NCI-H2196 (cell line): ENCODE measurements around the gene NELFCD.
"Not testable (repeated sequence)": the region's sequence is repeated elsewhere in the genome, so short reads cannot be mapped to it uniquely, and the experiment has no call there.

Experiments
- DNase-seq: peaks from one replicate; lab custom pipeline; 2025; ENCODE audit not compliant: unreplicated experiment; lab: John Stamatoyannopoulos, UW

The NELFCD gene

DNA sequence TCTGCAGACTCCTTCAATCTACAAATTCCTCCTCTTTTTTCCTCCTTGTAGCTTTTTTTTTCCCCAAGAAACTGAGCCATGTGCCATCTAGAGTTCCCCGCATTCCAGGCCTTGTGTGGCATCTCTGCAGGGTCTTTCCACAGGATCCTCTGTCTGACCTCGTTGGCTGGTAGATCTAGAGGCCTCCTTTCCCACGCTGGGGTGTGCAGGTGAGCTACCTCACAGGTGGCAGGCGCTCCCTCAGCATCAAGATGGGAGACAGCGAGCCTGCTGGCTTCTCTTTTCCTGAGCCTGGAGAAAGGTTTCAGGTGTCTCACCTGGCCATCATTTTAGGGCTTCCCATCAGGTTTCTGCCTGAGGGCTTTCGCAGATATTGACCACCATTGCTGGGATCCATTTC lies 9.6 kb upstream of the NELFCD start:
- no peak for DNase-seq

DNA sequence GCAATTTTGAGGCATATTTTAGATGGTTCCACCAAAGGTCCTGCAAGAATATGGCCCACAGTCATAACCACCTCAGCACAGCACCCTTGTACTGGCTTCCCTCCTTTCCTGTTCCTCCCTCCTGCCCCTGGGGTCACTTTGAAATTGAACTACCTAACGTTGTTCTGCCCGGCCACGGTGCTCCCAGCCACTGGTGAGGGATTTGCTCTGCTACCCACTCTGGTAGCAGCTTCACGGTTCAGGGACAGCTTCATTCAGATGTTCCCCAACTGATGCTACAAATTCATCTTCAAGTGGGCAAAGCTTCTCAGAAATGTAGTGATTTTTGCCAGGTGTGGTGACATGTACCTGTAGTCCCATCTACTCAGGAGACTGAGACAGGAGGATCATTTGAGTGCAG lies 7.9 kb upstream of the NELFCD start:
- DNase-seq, result no peak

GRCh38 chr20:58973866-58974265 lies 7.2 kb upstream of the NELFCD start:
- DNase-seq, result no peak

DNA sequence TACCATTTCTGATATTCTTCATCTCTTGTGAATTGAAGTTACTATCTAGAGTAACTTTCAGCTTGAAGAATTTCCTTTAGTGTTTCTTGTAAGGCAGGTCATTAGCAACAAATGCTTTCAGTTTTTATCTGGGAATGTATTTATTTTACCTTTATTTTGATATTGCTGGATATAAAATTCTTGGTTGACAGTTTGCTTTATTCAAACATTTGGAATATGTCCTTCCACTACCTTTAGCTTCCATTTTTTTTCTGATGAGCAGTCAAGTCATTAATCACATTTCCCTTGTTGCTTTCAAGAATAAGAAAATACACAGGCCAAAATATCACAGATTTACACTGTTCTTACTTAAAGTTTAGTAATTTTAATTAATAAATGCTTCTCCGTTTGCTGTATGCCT lies 5.7 kb upstream of the NELFCD start:
- no peak for DNase-seq

DNA sequence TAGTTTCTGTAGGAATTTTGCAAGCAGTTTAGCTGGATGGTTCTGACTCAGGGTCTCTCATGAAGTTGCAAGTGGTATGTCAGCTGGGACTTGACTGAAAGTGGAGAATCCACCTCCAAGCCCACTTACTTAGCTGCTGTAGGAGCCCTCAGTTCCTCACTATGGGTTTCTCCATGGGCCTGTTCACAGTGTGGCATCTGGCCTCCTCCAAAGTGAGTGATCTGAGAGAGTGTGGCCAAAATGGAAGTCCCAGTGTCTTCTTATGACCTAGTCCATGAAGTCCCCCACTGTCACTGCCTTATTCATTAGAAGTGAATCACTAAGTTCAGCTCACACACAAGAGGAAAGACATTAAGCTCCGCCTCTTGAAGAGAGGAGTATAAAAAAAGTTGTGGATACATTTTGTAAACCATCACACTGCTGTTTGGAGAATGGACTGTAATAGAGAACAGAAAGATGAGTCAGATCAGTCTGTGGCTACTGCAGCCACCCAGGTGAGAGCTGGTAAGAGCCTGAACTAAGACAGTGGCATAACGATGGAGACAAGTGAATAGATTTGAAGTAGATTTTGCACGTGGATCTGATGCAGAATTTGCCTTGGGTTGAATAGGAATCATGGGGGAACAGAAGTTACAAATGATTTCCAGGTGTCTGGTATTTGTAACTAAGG lies 4.9 kb upstream of the NELFCD start:
- no peak for DNase-seq

DNA sequence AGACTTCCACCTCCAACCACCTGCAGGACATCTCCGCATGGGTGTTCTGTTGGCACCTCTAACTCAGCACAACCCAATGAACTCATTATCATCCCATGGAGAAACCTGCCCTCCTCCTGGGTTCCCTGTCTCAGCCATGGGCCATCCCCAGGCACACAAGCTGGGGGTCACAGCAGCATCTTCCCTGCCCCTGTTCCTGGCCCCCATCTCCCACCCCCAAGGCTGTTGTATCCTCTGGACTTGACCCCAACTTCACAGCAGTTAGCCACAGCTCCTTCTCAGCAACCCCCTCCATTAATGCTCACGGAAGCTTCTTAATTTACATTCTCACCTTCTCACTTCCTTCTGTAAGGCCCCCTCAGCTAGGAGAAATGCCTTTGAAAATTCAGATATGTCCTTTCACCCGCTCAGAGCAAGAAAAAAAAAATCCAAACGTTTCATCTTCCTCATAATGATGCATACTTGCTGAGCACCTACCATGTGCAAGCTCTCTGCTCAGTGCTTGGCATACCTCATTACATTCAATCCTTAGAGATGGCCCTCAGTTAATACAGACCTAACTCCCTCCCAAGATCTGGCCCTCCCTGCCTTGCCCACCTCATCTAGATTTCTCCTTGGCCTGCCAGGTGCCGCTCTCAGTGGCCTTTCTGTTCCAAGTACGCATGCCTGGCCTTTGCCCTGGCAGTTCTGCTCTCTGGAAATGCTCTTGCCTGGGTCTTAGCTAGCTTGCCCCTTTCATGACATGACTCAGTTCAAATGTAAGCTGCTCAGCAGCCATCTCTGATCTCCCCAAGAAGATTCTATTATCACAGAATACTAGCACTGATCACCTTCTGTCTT lies 2.5 kb upstream of the NELFCD start:
- DNase-seq, result no peak

DNA sequence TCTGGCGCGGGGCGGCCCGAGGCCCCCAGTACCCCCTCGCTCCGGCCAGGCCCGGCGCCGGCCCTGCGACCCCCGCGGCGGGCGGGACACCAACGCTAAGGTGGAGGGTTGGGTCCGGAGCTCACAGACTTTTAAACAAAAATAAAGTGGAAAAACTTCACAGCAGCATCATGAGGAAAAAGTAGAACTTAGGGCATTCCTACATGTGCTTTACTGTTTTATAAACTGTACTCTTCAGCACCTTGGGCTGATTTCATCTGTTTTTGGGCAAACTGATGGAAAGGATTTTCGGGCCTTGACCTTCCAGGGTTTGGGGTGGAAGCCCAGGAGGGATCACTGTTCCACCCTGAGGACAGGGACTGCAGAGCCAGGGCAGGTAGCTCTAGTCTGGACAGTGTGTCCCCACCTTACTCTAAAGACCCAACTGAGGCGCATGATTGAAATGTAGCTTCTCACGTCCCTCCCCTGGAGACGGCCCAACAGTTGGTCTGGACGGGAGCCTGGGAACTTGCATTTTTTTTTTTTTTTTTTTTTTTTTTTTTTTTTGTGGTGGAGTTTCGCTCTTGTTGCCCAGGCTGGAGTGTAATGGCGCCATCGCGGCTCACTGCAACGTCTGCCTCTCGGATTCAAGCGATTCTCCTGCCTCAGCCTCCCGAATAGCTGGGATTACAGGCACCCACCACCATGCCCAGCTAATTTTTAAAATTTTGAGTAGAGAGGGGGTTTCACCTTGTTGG lies 740 bp downstream of the NELFCD start:
- DNase-seq, result no peak

DNA sequence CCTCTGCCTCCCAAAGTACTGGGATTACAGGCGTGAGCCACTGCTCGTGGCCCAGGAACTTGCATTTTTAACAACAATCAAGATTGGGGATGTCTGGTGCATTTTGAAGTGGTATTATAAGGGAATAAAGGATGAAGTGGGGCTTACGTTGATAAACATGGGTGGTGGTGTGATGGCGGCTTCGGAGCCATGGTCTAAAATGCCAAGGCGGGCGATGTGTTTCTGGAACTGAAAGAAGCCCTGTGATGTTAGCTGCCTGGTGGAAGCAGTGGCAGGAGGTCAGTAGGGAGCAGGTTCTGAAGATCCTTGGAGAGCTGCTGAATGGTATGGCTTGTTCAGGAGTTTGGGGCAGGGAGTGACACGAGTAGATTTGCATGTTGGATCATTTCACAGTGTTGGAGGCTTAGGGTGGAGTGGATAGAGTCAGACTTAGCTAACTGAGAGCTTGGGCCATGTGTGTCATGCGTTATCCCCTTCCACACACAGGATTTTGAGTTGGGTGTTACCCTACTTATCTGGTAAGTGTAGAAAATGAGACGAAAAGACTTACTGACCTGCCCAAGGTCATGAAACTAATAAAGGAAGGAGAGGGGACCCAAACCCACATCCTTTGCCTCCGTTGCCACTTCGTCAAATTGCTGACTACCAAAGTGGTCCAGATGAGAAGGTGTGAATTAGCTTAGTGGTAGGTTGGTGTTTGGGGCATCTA lies 1.5 kb downstream of the NELFCD start:
- DNase-seq, result no peak

- not testable (repeated sequence) for DNase-seq
Measured at GRCh38 chr20:58983115-58983468, 2.0 kb downstream of the NELFCD start.

- no peak for DNase-seq
Measured at GRCh38 chr20:58984691-58985090, 3.6 kb downstream of the NELFCD start.

DNA sequence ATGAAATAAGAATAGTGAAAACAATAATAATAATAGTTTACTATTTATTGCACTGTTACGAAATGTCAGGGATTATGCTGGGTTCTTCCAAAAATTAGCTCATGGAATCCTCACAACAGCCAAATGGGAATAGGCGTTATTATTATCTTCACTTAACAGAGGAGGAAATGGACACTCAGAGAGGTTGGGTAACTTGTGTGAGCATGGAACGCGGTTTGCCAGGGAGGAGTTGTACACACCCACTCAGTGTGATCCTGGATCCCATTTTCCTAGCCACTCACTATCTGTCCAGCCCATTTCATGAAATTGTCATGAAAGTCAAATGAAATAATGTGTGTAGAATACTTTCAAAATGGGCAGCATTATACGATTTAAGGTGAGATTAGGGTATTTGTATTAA lies 4.6 kb downstream of the NELFCD start:
- DNase-seq, result no peak

GRCh38 chr20:58986286-58986967 lies 5.4 kb downstream of the NELFCD start:
- DNase-seq, result no peak

DNA sequence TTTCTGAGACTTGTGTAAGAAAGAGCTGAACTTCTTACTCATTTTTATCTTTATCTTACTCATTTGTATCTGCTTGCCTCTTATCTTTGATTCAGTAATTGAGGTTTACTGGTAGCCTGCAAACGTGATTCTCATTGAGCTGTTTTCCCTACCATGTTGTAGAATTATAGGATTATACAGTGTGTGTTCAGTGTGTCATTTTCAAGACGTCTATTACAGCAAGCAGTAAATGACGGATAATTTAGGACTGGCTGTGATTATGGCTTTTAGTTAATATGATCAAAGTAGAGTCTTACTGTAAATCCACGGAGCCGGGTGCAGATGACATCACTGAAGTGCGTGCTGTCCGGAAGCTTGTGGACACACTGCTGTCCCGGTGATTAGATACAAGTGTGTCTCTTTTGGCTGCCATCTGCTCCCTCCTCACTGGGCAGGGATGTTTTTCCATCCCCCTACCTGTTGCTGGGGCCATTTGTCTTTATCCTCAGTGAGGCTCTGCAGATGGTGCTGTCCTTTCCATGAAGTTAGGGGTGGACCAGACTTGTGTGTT lies 6.0 kb downstream of the NELFCD start:
- no peak for DNase-seq

GRCh38 chr20:58987790-58988564 lies 6.9 kb downstream of the NELFCD start:
- no peak for DNase-seq

GRCh38 chr20:58988565-58988882 lies 7.5 kb downstream of the NELFCD start:
- DNase-seq, result no peak

DNA sequence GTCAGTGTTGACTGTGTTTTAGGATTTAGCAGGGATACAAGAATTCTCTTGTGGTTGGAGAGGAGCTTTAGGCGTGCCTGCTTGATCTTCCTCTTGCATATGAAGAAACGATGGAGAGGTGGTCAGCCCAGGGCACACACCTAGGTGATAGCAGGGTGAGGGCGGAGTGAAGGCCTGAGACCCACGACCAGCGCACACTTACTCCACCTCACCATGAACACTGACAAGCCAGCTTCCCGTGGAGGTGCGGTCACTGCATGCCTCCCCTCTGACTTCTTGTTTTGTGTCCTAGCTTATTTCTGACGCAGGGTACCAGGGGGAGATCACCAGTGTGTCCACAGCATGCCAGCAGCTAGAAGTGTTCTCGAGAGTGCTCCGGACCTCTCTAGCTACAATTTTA lies 8.1 kb downstream of the NELFCD start:
- no peak for DNase-seq

- DNase-seq, result no peak
Measured at GRCh38 chr20:58990651-58991445, 9.8 kb downstream of the NELFCD start.

DNA sequence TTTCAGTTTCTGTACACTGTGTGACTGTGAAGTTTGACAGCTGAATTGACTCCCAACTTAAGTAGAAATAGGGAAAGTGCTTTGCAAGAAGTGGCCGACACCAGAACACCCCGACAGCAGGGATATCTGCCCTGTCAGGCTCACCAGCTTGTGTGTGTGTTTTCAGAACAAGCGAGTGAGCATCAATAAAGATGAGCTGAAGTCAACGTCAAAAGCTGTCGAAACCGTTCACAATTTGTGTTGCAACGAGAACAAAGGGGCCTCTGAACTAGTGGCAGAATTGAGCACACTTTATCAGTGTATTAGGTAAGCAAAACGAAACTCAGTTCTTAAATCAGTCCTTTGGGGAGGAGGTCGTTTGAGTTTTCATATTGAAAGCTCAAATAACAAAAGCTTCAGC lies 10.7 kb downstream of the NELFCD start:
- DNase-seq, result no peak

DNA sequence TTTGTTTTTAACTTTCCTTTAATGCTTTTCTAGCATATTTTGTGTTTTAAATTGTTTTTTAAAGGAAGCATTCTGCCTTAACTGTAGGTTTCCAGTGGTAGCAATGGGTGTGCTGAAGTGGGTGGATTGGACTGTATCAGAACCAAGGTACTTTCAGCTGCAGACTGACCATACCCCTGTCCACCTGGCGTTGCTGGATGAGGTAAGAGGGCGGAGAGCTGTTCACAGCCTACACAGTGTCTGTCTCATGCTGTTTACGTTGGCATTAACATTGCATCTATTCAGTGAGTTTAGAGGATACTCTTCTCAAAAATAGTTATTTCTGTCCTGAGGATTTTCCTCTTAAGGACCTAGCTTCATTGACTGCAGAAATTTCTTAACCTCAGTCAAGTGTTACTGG lies 11.9 kb downstream of the NELFCD start:
- DNase-seq, result no peak
